HepG2 (cell line): ENCODE results near the gene BIVM. TPM values are rescaled to one million over a fixed set of nuclear protein-coding genes. Genes with fewer than 3 reads are reported as not detected.

Source experiments
- ATAC-seq: fragments of 200-7000 bp; cut with Tn5 transposase; 3 replicates; pipeline ENCODE4 v1.9.1; 2020; ENCODE audit warnings: mild to moderate bottlenecking, moderate library complexity
- BruUV-seq: library from RNA; stranded (reverse); fragments of 400-500 nt; replicated peaks from 2 replicates; lab custom pipeline; 2021; lab: Mats Ljungman, UMichigan
- CTCF ChIA-PET: fragments of 300-600 bp; formaldehyde crosslinking; extraction: SDS; loops from one replicate; lab custom pipeline; 2021; ENCODE audit warnings: low total read pairs, inconsistent platforms, low intra/inter-chr PET ratio; lab: Yijun Ruan, JAX
- POLR2A ChIA-PET: fragments of 350-600 bp; sonication (Branson Sonifier 250); formaldehyde crosslinking; loops from one replicate; lab custom pipeline; 2020; ENCODE audit warnings: antibody characterized with exemption, inconsistent platforms; lab: Yijun Ruan, JAX
- DNase-seq: peaks from one replicate; pipeline ENCODE4 v3.0.0-alpha.2; 2015; ENCODE audit warnings: low spot score
- FAIRE-seq: peaks from 3 replicates; lab custom pipeline; 2011; peaks lifted over from hg19 to GRCh38; lab: Jason Lieb, UNC
- H2AFZ ChIP-seq: one replicate; pipeline ENCODE4 v1.6.1; 2011; ENCODE audit warnings: low read length, inconsistent platforms
- H3K27ac ChIP-seq: fragments of 300-600 bp; 3 replicates; pipeline ENCODE4 v1.8.0; 2011; ENCODE audit warnings: mixed run types, mild to moderate bottlenecking, mixed read lengths, low read length, inconsistent platforms; ENCODE audit not compliant: insufficient read depth; ENCODE audit errors: extremely low read length
- H3K27me3 ChIP-seq, 2 experiments: fragments of 200-600 bp in 1 of 2; 2 replicates in 1 of 2; 3 replicates in 1 of 2; pipeline versions ENCODE4 v1.6.0 to v1.8.0; 2011; ENCODE audit warnings: low read length in 2 of 2, mild to moderate bottlenecking in 2 of 2, moderate library complexity in 2 of 2, inconsistent platforms in 1 of 2; ENCODE audit not compliant: insufficient read depth in 2 of 2, control insufficient read depth in 1 of 2
- H3K36me3 ChIP-seq, 2 experiments: fragments of 200-600 bp in 1 of 2; replicated peaks in 1 of 2; 2 replicates in 1 of 2; 3 replicates in 1 of 2; pipeline versions ENCODE4 v1.5.1 to v1.8.0; 2011; ENCODE audit warnings: low read length in 2 of 2, inconsistent platforms in 1 of 2; ENCODE audit not compliant: insufficient read depth in 2 of 2, control insufficient read depth in 1 of 2
- H3K4me1 ChIP-seq: 2 replicates; pipeline ENCODE4 v1.5.1; 2012; ENCODE audit warnings: low read length, inconsistent platforms; ENCODE audit not compliant: insufficient read depth
- H3K4me2 ChIP-seq: 2 replicates; pipeline ENCODE4 v1.6.0; 2011; ENCODE audit warnings: low read depth, low read length, inconsistent platforms
- H3K4me3 ChIP-seq, 3 experiments: fragments of 200-600 bp in 1 of 3; sonication (generic), shearing (Covaris generic) in 1 of 3; replicated peaks in 1 of 3; 2 replicates each; pipeline ENCODE4 v1.5.1; 2011 to 2016; ENCODE audit warnings: low read length in 3 of 3, inconsistent platforms in 2 of 3, low read depth in 2 of 3, mild to moderate bottlenecking in 2 of 3, control low read depth in 1 of 3, mixed read lengths in 1 of 3; ENCODE audit not compliant: insufficient read depth in 1 of 3
- H3K79me2 ChIP-seq: one replicate; pipeline ENCODE4 v1.6.1; 2011; ENCODE audit warnings: low read length, inconsistent platforms; ENCODE audit not compliant: insufficient read depth
- H3K9ac ChIP-seq: 2 replicates; pipeline ENCODE4 v1.6.0; 2011; ENCODE audit warnings: mild to moderate bottlenecking, low read depth, low read length, inconsistent platforms; ENCODE audit not compliant: insufficient read depth
- H3K9me3 ChIP-seq: 2 replicates; pipeline ENCODE4 v1.5.1; 2012; ENCODE audit warnings: mild to moderate bottlenecking, low read length
- H4K20me1 ChIP-seq: 2 replicates; pipeline ENCODE4 v1.6.0; 2011; ENCODE audit warnings: inconsistent platforms, mild to moderate bottlenecking, low read length, moderate library complexity; ENCODE audit not compliant: insufficient read depth
- CBX2 ChIP-seq, 2 experiments: fragments of 200-600 bp in 1 of 2; sonication (generic); formaldehyde crosslinking in 1 of 2; IDR thresholded peaks; 2 replicates each; pipeline versions ENCODE4 v1.7.0 to v1.8.1; 2018 to 2022; ENCODE audit warnings: low read depth in 2 of 2, low read length in 1 of 2, mild to moderate bottlenecking in 1 of 2, missing genetic modification reagents in 1 of 2
- RBFOX2 ChIP-seq: fragments of 200-400 bp; formaldehyde crosslinking; IDR thresholded peaks from 2 replicates; pipeline ENCODE4 v1.6.1; 2017; ENCODE audit warnings: low read depth, mild to moderate bottlenecking, low read length
- SCMH1 ChIP-seq: sonication (generic); formaldehyde crosslinking; IDR thresholded peaks from 2 replicates; pipeline ENCODE4 v1.9.0; 2021; ENCODE audit warnings: missing genetic modification reagents, mild to moderate bottlenecking, borderline replicate concordance
- SRY ChIP-seq: sonication (generic); formaldehyde crosslinking; IDR thresholded peaks from 2 replicates; pipeline ENCODE4 v1.8.0; 2022; ENCODE audit warnings: mild to moderate bottlenecking, missing genetic modification reagents
- U2AF1 ChIP-seq: fragments of 200-400 bp; formaldehyde crosslinking; optimal IDR thresholded peaks from 2 replicates; pipeline ENCODE3; 2017; ENCODE audit warnings: mild to moderate bottlenecking, low read depth, low read length
- ZNF235 ChIP-seq: sonication (generic); formaldehyde crosslinking; IDR thresholded peaks from 2 replicates; pipeline ENCODE4 v1.8.1; 2023; ENCODE audit warnings: mild to moderate bottlenecking, missing genetic modification reagents, borderline replicate concordance
- ZNF256 ChIP-seq: sonication (generic); formaldehyde crosslinking; conservative IDR thresholded peaks from 2 replicates; pipeline ENCODE4 v1.4.0; 2020; ENCODE audit warnings: missing genetic modification reagents
- ZNF350 ChIP-seq: sonication (generic); formaldehyde crosslinking; IDR thresholded peaks from 2 replicates; pipeline ENCODE4 v1.4.0; 2020; ENCODE audit warnings: mild to moderate bottlenecking, low read depth, missing genetic modification reagents, borderline replicate concordance
- ZSCAN22 ChIP-seq: sonication (generic); formaldehyde crosslinking; IDR thresholded peaks from 2 replicates; pipeline ENCODE4 v1.4.0; 2020; ENCODE audit warnings: mild to moderate bottlenecking, missing genetic modification reagents
- WGBS: methylation state at CpG from one replicate; pipeline ENCODE4 v1.1.6; 2017; ENCODE audit warnings: low lambda C conversion rate; 5-methylcytosine and 5-hydroxymethylcytosine counted together
- in situ Hi-C: cut with HindIII; loops from 2 replicates; pipeline ENCODE4 v1.10.0; 2017; ENCODE audit warnings: low pct_unique_long_range_greater_than_20kb; ENCODE audit not compliant: extremely low pct_ligation_motif_present
- intact Hi-C: fragments of 100-400 bp; cut with micrococcal nuclease; formaldehyde crosslinking; loops from one replicate; pipeline ENCODE4 v1.10.0; 2022; ENCODE audit not compliant: unreplicated experiment
- polyA plus RNA-seq, 8 experiments: library from polyadenylated mRNA; depleted of rRNA in 3 of 8; stranded (reverse) in 7 of 8; unstranded in 1 of 8; fragments of >200 nt; fragmentation: Illumina TruSeq in 4 of 8; extraction: Trizol in 4 of 8; gene quantifications; 2 replicates each; pipeline versions ENCODE4 v1.2.1 to v1.2.3, GENCODE V29; 2011 to 2016; ENCODE audit warnings: low read depth in 4 of 8, missing spikeins in 1 of 8, mixed read lengths in 1 of 8; ENCODE audit not compliant: insufficient read depth in 1 of 8
- total RNA-seq, 5 experiments: library from RNA; depleted of rRNA; stranded (reverse); fragments of >200 nt; fragmentation: Illumina TruSeq; extraction: Trizol; gene quantifications; 2 replicates each; pipeline ENCODE4 v1.2.3, GENCODE V29; 2016; ENCODE audit warnings: low read depth in 1 of 5
- TF ChIP-seq, protein P1 (sequence below): sonication (generic); formaldehyde crosslinking; IDR thresholded peaks from 2 replicates; pipeline ENCODE4 v1.8.0; 2022; ENCODE audit warnings: missing genetic modification reagents, mild to moderate bottlenecking, moderate library complexity, borderline replicate concordance
- TF ChIP-seq, protein P2 (sequence below): sonication (generic); formaldehyde crosslinking; IDR thresholded peaks from 2 replicates; pipeline ENCODE4 v1.4.0; 2020; ENCODE audit warnings: mild to moderate bottlenecking, missing genetic modification reagents

Gene BIVM
- total and polyA plus RNA-seq, 2 of the 13 experiments (the other 11 are each of a cell fraction or from before 2014, with no cell fraction given): 10.4 to 15.8 TPM

GRCh38 chr13:102868366-102868936 is 69.5 kb downstream of the BIVM start (continued):
- TF ChIP-seq, protein P1, sequence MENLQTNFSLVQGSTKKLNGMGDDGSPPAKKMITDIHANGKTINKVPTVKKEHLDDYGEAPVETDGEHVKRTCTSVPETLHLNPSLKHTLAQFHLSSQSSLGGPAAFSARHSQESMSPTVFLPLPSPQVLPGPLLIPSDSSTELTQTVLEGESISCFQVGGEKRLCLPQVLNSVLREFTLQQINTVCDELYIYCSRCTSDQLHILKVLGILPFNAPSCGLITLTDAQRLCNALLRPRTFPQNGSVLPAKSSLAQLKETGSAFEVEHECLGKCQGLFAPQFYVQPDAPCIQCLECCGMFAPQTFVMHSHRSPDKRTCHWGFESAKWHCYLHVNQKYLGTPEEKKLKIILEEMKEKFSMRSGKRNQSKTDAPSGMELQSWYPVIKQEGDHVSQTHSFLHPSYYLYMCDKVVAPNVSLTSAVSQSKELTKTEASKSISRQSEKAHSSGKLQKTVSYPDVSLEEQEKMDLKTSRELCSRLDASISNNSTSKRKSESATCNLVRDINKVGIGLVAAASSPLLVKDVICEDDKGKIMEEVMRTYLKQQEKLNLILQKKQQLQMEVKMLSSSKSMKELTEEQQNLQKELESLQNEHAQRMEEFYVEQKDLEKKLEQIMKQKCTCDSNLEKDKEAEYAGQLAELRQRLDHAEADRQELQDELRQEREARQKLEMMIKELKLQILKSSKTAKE: no peak
- TF ChIP-seq U2AF1: no peak
- TF ChIP-seq ZNF350: no peak
- no peak for TF ChIP-seq ZNF256

- CTCF ChIA-PET: no interaction called here
- H3K4me2 ChIP-seq: no peak overlapping the region
- DNase-seq: no peak
- POLR2A ChIA-PET: no interaction called here
- no peaks in the 10 kb centered on the region for H3K4me1 ChIP-seq
- no peak overlapping the region for H2AFZ ChIP-seq
- WGBS: 63% methylated on average over 5 of the region's 5 CpGs
- in situ Hi-C loops: no loop called here
- H3K9ac ChIP-seq: no peak overlapping the region
- H3K36me3 ChIP-seq: peaks cover 8 to 59% of the 10 kb centered on the region in 2 experiments
- peaks cover 5% of the 10 kb centered on the region; the same call in 1 of the 2 replicates for H4K20me1 ChIP-seq
- H3K27ac ChIP-seq: no peak overlapping the region
- H3K9me3 ChIP-seq: no peaks in the 10 kb centered on the region
- FAIRE-seq: no peak
- TF ChIP-seq RBFOX2 (no peak), CBX2 (IDR thresholded peaks at IDR 0.05; ENCODE audit: low read depth, low read length) (no peak), CBX2 (CRISPR knock-in tag; IDR thresholded peaks at IDR 0.05; ENCODE audit: low read depth) (no peak), ZSCAN22 (CRISPR knock-in tag) (no peak), SCMH1 (no peak), ZNF235 (CRISPR knock-in tag) (no peak), SRY (no peak)
- TF ChIP-seq, protein P2, sequence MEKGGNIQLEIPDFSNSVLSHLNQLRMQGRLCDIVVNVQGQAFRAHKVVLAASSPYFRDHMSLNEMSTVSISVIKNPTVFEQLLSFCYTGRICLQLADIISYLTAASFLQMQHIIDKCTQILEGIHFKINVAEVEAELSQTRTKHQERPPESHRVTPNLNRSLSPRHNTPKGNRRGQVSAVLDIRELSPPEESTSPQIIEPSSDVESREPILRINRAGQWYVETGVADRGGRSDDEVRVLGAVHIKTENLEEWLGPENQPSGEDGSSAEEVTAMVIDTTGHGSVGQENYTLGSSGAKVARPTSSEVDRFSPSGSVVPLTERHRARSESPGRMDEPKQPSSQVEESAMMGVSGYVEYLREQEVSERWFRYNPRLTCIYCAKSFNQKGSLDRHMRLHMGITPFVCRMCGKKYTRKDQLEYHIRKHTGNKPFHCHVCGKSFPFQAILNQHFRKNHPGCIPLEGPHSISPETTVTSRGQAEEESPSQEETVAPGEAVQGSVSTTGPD: no peak
- no peaks in the 10 kb centered on the region for H3K79me2 ChIP-seq
- no peak overlapping the region for H3K4me3 ChIP-seq
- ATAC-seq: peak; percentile 31
- intact Hi-C loops: loop anchor here (1.0 to 5.0 kb wide), 3 partner anchors 31 to 270 kb away; no protein-coding TSS in a partner anchor
- BruUV-seq: no TSS peak
- no peaks in the 10 kb centered on the region for H3K27me3 ChIP-seq
These were observed 71.2 kb downstream of the BIVM start for GRCh38 chr13:102869948-102870676.
